Measurements from ENCODE around the gene PLOD2. TPM values are rescaled to one million over a fixed set of nuclear protein-coding genes. Genes with fewer than 3 reads are reported as not detected.

The PLOD2 gene
- 28.0 TPM for total RNA-seq (ENCODE audit: unreplicated experiment)
- long read RNA-seq, transcript PLOD2-201 (20 exons, 3,732 nt) = major isoform, 7 of 11 reads
- long read RNA-seq, partial matches to known transcripts = 0 of 11 reads
- long read RNA-seq, other reads (novel, unspliced or antisense) = 2 of 11 reads

DNA sequence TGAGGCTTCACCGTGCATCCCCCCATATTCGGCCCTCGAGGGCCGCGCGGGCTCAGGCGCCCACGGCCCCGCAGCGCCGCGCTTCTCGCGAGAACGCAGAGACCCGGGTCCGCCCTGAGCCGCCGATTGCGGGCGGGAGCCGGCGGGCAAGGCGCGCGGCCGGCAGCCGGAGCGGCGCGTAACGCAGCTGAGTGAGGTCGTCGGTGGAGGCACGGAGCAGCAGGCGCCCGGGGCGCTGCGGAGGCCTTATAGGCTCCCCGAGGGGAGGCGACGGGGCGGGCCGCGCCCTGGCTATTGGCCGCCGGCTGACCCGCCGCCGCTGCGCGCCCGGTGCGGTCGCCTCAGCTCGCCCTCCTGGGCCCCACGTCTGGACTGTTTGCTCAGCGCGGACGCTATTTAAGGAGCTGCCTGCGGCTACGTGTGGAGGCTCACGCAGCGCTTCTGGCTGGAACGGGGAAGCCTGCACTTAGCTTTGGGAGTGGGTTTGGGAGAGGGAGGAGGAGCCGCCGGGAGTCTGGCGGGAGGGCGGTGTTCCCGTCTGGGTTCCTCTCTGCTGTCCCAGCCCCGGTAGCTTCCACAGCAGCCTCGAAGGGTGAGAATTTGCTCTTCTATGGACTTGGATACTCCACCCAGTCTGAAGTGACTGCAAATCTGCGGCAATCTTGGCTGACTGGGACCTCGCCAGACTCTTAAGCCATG lies at the start of gene PLOD2:
PLOD2 (minus strand) TSS at position 221 of the 699 bp plus-strand sequence; CDS start at position 26, 195 bp downstream.
- TF ChIP-seq CTCF (IDR thresholded peaks at IDR 0.05; ENCODE audit: unreplicated experiment) = no peak
- Mint-ChIP-seq H3K4me3 (ENCODE audit: unreplicated experiment) (peak within 1 kb of the TSS; percentile 97), H3K4me1 (ENCODE audit: unreplicated experiment) (peaks cover 48% of the 10 kb centered on the region), H3K36me3 (ENCODE audit: low read depth, unreplicated experiment) (no peaks in the 10 kb centered on the region), H3K27ac (ENCODE audit: unreplicated experiment) (peak within 1 kb of the TSS; percentile 89), H3K27me3 (ENCODE audit: unreplicated experiment) (no peaks in the 10 kb centered on the region), H3K9me3 (ENCODE audit: unreplicated experiment) (no peaks in the 10 kb centered on the region)
- DNase-seq (ENCODE audit: low spot score) = peak; percentile 75

GRCh38 chr3:146209371-146209770 lies 48.4 kb upstream of the PLOD2 start:
- Mint-ChIP-seq H3K27me3 (ENCODE audit: unreplicated experiment) (no peaks in the 10 kb centered on the region), H3K9me3 (ENCODE audit: unreplicated experiment) (no peaks in the 10 kb centered on the region), H3K4me3 (ENCODE audit: unreplicated experiment) (no peak overlapping the region), H3K36me3 (ENCODE audit: low read depth, unreplicated experiment) (peaks cover 3% of the 10 kb centered on the region), H3K27ac (ENCODE audit: unreplicated experiment) (no peak overlapping the region), H3K4me1 (ENCODE audit: unreplicated experiment) (no peaks in the 10 kb centered on the region)
- TF ChIP-seq CTCF (IDR thresholded peaks at IDR 0.05; ENCODE audit: unreplicated experiment) = no peak
- no peak for DNase-seq (ENCODE audit: low spot score)

DNA sequence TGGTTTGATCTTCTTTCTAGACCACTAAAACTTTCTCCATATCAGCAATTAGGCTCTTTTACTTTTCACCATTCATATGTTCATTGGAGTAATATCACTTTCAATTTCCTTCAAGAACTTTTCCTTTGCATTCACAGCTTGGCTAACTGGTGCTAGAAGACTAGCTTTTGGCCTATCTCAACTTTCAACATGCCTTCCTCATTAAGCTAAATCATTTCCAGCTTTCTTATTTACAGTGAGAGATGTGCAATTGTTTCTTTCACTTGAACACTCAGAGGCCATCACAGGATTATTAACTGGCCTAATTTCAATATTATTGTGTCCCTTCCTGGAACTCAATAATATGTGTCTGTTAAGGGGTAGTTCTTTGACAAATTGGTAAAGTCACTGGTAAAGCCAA lies 42.8 kb upstream of the PLOD2 start:
- no peaks in the 10 kb centered on the region for H3K4me1 Mint-ChIP-seq (ENCODE audit: unreplicated experiment)
- H3K9me3 Mint-ChIP-seq (ENCODE audit: unreplicated experiment) = no peaks in the 10 kb centered on the region
- H3K27ac Mint-ChIP-seq (ENCODE audit: unreplicated experiment) = no peak overlapping the region
- peaks cover 3% of the 10 kb centered on the region for H3K36me3 Mint-ChIP-seq (ENCODE audit: low read depth, unreplicated experiment)
- H3K27me3 Mint-ChIP-seq (ENCODE audit: unreplicated experiment) = peaks cover 1% of the 10 kb centered on the region
- no peak overlapping the region for H3K4me3 Mint-ChIP-seq (ENCODE audit: unreplicated experiment)
- DNase-seq (ENCODE audit: low spot score) = no peak
- TF ChIP-seq CTCF (IDR thresholded peaks at IDR 0.05; ENCODE audit: unreplicated experiment) = no peak

DNA sequence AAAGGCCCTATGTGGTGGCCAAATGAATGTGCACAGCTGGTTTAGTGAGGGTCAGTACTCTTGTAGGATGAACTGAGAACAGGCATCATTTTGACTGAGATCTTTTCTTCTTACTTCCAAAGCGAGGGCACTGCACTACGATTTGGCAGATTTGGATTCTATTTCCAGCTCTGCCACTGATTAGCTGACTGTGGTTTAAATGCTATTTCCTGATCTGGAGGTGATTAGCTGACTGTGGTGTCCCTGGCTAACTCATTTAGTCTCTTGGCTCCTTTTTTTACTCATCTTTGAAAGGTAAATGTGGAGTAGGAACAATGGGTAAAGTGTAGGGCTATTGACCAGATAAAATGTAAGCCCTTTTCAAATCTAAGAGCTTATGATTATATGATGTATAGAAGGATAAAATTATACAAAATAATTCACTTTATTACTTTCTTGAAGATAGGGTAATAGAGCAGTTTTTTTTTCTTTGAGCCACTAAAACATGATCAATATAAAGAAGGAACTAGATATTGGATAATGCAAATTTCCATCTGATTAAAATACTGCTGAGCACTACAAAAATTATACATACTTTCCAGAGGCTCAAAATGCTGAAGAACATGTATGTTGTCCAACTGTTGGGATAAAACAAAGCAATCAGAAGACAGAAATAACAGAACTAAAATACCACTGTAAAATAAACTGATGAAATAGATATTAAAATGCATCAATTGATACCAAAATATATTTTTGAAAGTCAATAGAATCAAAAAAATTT lies 39.7 kb upstream of the PLOD2 start:
- H3K4me1 Mint-ChIP-seq (ENCODE audit: unreplicated experiment) = no peaks in the 10 kb centered on the region
- no peak for TF ChIP-seq CTCF (IDR thresholded peaks at IDR 0.05; ENCODE audit: unreplicated experiment)
- no peak for DNase-seq (ENCODE audit: low spot score)
- H3K27ac Mint-ChIP-seq (ENCODE audit: unreplicated experiment) = no peak overlapping the region
- H3K36me3 Mint-ChIP-seq (ENCODE audit: low read depth, unreplicated experiment) = no peaks in the 10 kb centered on the region
- no peak overlapping the region for H3K4me3 Mint-ChIP-seq (ENCODE audit: unreplicated experiment)
- no peaks in the 10 kb centered on the region for H3K9me3 Mint-ChIP-seq (ENCODE audit: unreplicated experiment)
- peaks cover 1% of the 10 kb centered on the region for H3K27me3 Mint-ChIP-seq (ENCODE audit: unreplicated experiment)

- DNase-seq (ENCODE audit: low spot score) = no peak
- H3K27ac Mint-ChIP-seq (ENCODE audit: unreplicated experiment) = no peak overlapping the region
- no peak overlapping the region for H3K4me3 Mint-ChIP-seq (ENCODE audit: unreplicated experiment)
- TF ChIP-seq CTCF (IDR thresholded peaks at IDR 0.05; ENCODE audit: unreplicated experiment) = no peak
- peaks cover 1% of the 10 kb centered on the region for H3K27me3 Mint-ChIP-seq (ENCODE audit: unreplicated experiment)
- no peaks in the 10 kb centered on the region for H3K9me3 Mint-ChIP-seq (ENCODE audit: unreplicated experiment)
- H3K4me1 Mint-ChIP-seq (ENCODE audit: unreplicated experiment) = no peaks in the 10 kb centered on the region
- H3K36me3 Mint-ChIP-seq (ENCODE audit: low read depth, unreplicated experiment) = no peaks in the 10 kb centered on the region
These were observed 38.8 kb upstream of the PLOD2 start for GRCh38 chr3:146199762-146200161.
